Right kidney (tissue), 1 donor: ENCODE data around the gene ZRANB1.

Experiments used
- DNase-seq: peaks from one replicate; pipeline ENCODE4 v3.0.0-alpha.2; 2016

The ZRANB1 gene

GRCh38 chr10:124918191-124918830 lies 23.6 kb upstream of the ZRANB1 start:
- DNase-seq: no peak

- DNase-seq: no peak
Measured at GRCh38 chr10:124918906-124919305, 23.0 kb upstream of the ZRANB1 start.

- DNase-seq: no peak
Measured at GRCh38 chr10:124921261-124921660, 20.7 kb upstream of the ZRANB1 start.

- no peak for DNase-seq
Measured at GRCh38 chr10:124923684-124924083, 18.2 kb upstream of the ZRANB1 start.

- no peak for DNase-seq
Measured at GRCh38 chr10:124926548-124926947, 15.4 kb upstream of the ZRANB1 start.

- DNase-seq: no peak
Measured at GRCh38 chr10:124928087-124928486, 13.8 kb upstream of the ZRANB1 start.

GRCh38 chr10:124928545-124928944 lies 13.4 kb upstream of the ZRANB1 start:
- DNase-seq: no peak

GRCh38 chr10:124935946-124936345 lies 6.0 kb upstream of the ZRANB1 start:
- no peak for DNase-seq

GRCh38 chr10:124936813-124937212 lies 5.1 kb upstream of the ZRANB1 start:
- DNase-seq: no peak

GRCh38 chr10:124939290-124939689 lies 2.6 kb upstream of the ZRANB1 start:
- DNase-seq: no peak

- no peak for DNase-seq
Measured at GRCh38 chr10:124942317-124943169, 620 bp downstream of the ZRANB1 start.

- DNase-seq: no peak
Measured at GRCh38 chr10:124943301-124944092, 1.6 kb downstream of the ZRANB1 start.

GRCh38 chr10:124944982-124945381 lies 3.1 kb downstream of the ZRANB1 start:
- no peak for DNase-seq

- no peak for DNase-seq
Measured at GRCh38 chr10:124946945-124947344, 5.0 kb downstream of the ZRANB1 start.

GRCh38 chr10:124949543-124949942 lies 7.6 kb downstream of the ZRANB1 start:
- DNase-seq: no peak

- DNase-seq: no peak
Measured at GRCh38 chr10:124952123-124952522, 10.2 kb downstream of the ZRANB1 start.

- no peak for DNase-seq
Measured at GRCh38 chr10:124953421-124953820, 11.5 kb downstream of the ZRANB1 start.

- no peak for DNase-seq
Measured at GRCh38 chr10:124955243-124955642, 13.3 kb downstream of the ZRANB1 start.

- DNase-seq: no peak
Measured at GRCh38 chr10:124955868-124956267, 13.9 kb downstream of the ZRANB1 start.

GRCh38 chr10:124956764-124957163 lies 14.8 kb downstream of the ZRANB1 start:
- DNase-seq: no peak

- no peak for DNase-seq
Measured at GRCh38 chr10:124957404-124957947, 15.6 kb downstream of the ZRANB1 start.

- no peak for DNase-seq
Measured at GRCh38 chr10:124959564-124959963, 17.6 kb downstream of the ZRANB1 start.

- no peak for DNase-seq
Measured at GRCh38 chr10:124961248-124961570, 19.3 kb downstream of the ZRANB1 start.
